GM23248 (cell line): ENCODE results near the gene ASIC2. TPM values are rescaled to one million over a fixed set of nuclear protein-coding genes. Genes with fewer than 3 reads are reported as not detected.

Source experiments
- DNase-seq: peaks from one replicate; pipeline ENCODE4 v3.0.0-alpha.2; 2015
- H2AFZ ChIP-seq: fragments of 200-600 bp; sonication (generic); 2 replicates; pipeline ENCODE4 v1.6.1; 2016; ENCODE audit warnings: antibody characterized with exemption
- H3F3A ChIP-seq: fragments of 200-600 bp; sonication (generic); 2 replicates; pipeline ENCODE4 v1.6.1; 2016; ENCODE audit warnings: mild to moderate bottlenecking, antibody characterized with exemption, mixed run types; ENCODE audit not compliant: insufficient read depth
- H3K27ac ChIP-seq: fragments of 200-600 bp; sonication (generic); 2 replicates; pipeline ENCODE4 v1.5.1; 2016; ENCODE audit warnings: mild to moderate bottlenecking
- H3K27me3 ChIP-seq: fragments of 200-600 bp; sonication (generic); replicated peaks from 2 replicates; pipeline ENCODE4 v1.6.1; 2016; ENCODE audit warnings: mild to moderate bottlenecking; ENCODE audit not compliant: insufficient read depth
- H3K36me3 ChIP-seq: fragments of 200-600 bp; sonication (generic); 2 replicates; pipeline ENCODE4 v1.6.1; 2016; ENCODE audit warnings: low read depth, mild to moderate bottlenecking
- H3K4me1 ChIP-seq: fragments of 200-600 bp; sonication (generic); 2 replicates; pipeline ENCODE4 v1.6.1; 2016; ENCODE audit warnings: mild to moderate bottlenecking; ENCODE audit not compliant: insufficient read depth
- H3K4me2 ChIP-seq: fragments of 200-600 bp; sonication (generic); one replicate; pipeline ENCODE4 v1.6.1; 2016; ENCODE audit warnings: mild to moderate bottlenecking; ENCODE audit not compliant: unreplicated experiment
- H3K4me3 ChIP-seq: fragments of 200-600 bp; sonication (generic); 2 replicates; pipeline ENCODE4 v1.5.1; 2016; ENCODE audit warnings: mild to moderate bottlenecking
- H3K79me2 ChIP-seq: fragments of 200-600 bp; sonication (generic); 2 replicates; pipeline ENCODE4 v1.6.1; 2016; ENCODE audit warnings: mild to moderate bottlenecking; ENCODE audit not compliant: insufficient read depth
- H3K9ac ChIP-seq: fragments of 200-600 bp; sonication (generic); 2 replicates; pipeline ENCODE4 v1.6.1; 2016; ENCODE audit warnings: mild to moderate bottlenecking
- H3K9me2 ChIP-seq: fragments of 200-600 bp; sonication (generic); 2 replicates; pipeline ENCODE4 v1.6.1; 2016; ENCODE audit warnings: mixed run types, mild to moderate bottlenecking, moderate library complexity; ENCODE audit not compliant: insufficient read depth
- H3K9me3 ChIP-seq: fragments of 200-600 bp; sonication (generic); one replicate; pipeline ENCODE4 v1.6.1; 2017; ENCODE audit warnings: low read depth
- H4K20me1 ChIP-seq: fragments of 200-600 bp; sonication (generic); 2 replicates; pipeline ENCODE4 v1.6.0; 2016; ENCODE audit not compliant: insufficient read depth
- EZH2 ChIP-seq: fragments of 200-600 bp; sonication (generic); IDR thresholded peaks from 2 replicates; pipeline ENCODE4 v1.6.1; 2018; ENCODE audit warnings: antibody characterized with exemption, mild to moderate bottlenecking; ENCODE audit not compliant: insufficient read depth, poor library complexity, severe bottlenecking
- EZH2phosphoT487 ChIP-seq: fragments of 200-600 bp; sonication (generic); IDR thresholded peaks from 2 replicates; pipeline ENCODE4 v1.6.1; 2018; ENCODE audit warnings: antibody characterized with exemption, moderate library complexity, mild to moderate bottlenecking, low read depth; ENCODE audit not compliant: insufficient read depth
- WGBS, 2 experiments: methylation state at CpG; one replicate each; pipeline ENCODE4 v1.1.6; 2015 to 2017; ENCODE audit warnings: low lambda C conversion rate in 2 of 2, low coverage in 1 of 2; ENCODE audit errors: missing lambda C conversion rate in 2 of 2; 5-methylcytosine and 5-hydroxymethylcytosine counted together
- in situ Hi-C: fragments of 300-500 bp; cut with MboI; formaldehyde crosslinking; loops from 2 replicates; pipeline ENCODE4 v1.15.0; 2020
- polyA plus RNA-seq: library from polyadenylated mRNA; unstranded; fragments of >200 nt; fragmentation: Nextera tagmentation; extraction: Ambion mirVana; gene quantifications from 2 replicates; pipeline ENCODE4 v1.2.1, GENCODE V29; 2016
- total RNA-seq: library from RNA; depleted of rRNA; stranded (reverse); fragments of >200 nt; shearing (Covaris generic); gene quantifications from 2 replicates; pipeline ENCODE4 v1.2.3, GENCODE V29; 2014

ASIC2 gene
- total and polyA plus RNA-seq, 2 experiments from 2014 or later: under 0.01 TPM; not detected in 1

GRCh38 chr17:33234930-33235685 lies 58.0 kb downstream of the ASIC2 start:
- peak; percentile 96 for DNase-seq
- no peaks in the 10 kb centered on the region for H4K20me1 ChIP-seq
- H3F3A ChIP-seq: no peaks in the 10 kb centered on the region
- no peak overlapping the region for H3K4me3 ChIP-seq
- H2AFZ ChIP-seq: no peak overlapping the region
- no peaks in the 10 kb centered on the region for H3K9me3 ChIP-seq
- in situ Hi-C loops: no loop called here
- H3K79me2 ChIP-seq: no peaks in the 10 kb centered on the region
- no peak overlapping the region for H3K9ac ChIP-seq
- H3K36me3 ChIP-seq: no peaks in the 10 kb centered on the region
- no peak for TF ChIP-seq EZH2
- WGBS, 2 experiments: 34% methylated on average over 6 of the region's 6 CpGs
- H3K9me2 ChIP-seq: no peaks in the 10 kb centered on the region
- H3K4me1 ChIP-seq: peaks cover 10% of the 10 kb centered on the region; the same call in 1 of the 2 replicates
- H3K4me2 ChIP-seq: peak overlapping the region; percentile 14
- H3K27ac ChIP-seq: no peak overlapping the region
- H3K27me3 ChIP-seq: no peaks in the 10 kb centered on the region

GRCh38 chr17:33234233-33234632 lies 58.9 kb downstream of the ASIC2 start:
- Histone ChIP-seq H3K4me3 (no peak overlapping the region), H3K27me3 (no peaks in the 10 kb centered on the region), H3K9me3 (no peaks in the 10 kb centered on the region), H4K20me1 (no peaks in the 10 kb centered on the region), H3F3A (no peaks in the 10 kb centered on the region), H3K4me2 (no peak overlapping the region), H3K27ac (no peak overlapping the region), H2AFZ (no peak overlapping the region), H3K4me1 (peaks cover 10% of the 10 kb centered on the region; the same call in 1 of the 2 replicates), H3K9me2 (no peaks in the 10 kb centered on the region), H3K9ac (no peak overlapping the region), H3K36me3 (no peaks in the 10 kb centered on the region), H3K79me2 (no peaks in the 10 kb centered on the region)
- in situ Hi-C loops: no loop called here
- DNase-seq: no peak
- 84 to 88% methylated on average over 4 of the region's 4 CpGs for WGBS, 2 experiments
- TF ChIP-seq EZH2phosphoT487 (no peak), EZH2 (no peak)

GRCh38 chr17:33233811-33234177 lies 59.3 kb downstream of the ASIC2 start:
- Histone ChIP-seq H3K27me3 (no peaks in the 10 kb centered on the region), H3K9ac (no peak overlapping the region), H3K36me3 (no peaks in the 10 kb centered on the region), H3K79me2 (no peaks in the 10 kb centered on the region), H3K4me3 (no peak overlapping the region), H3K27ac (no peak overlapping the region), H2AFZ (no peak overlapping the region), H4K20me1 (no peaks in the 10 kb centered on the region), H3K9me3 (no peaks in the 10 kb centered on the region), H3K9me2 (no peaks in the 10 kb centered on the region), H3F3A (no peaks in the 10 kb centered on the region), H3K4me2 (no peak overlapping the region), H3K4me1 (peaks cover 10% of the 10 kb centered on the region; the same call in 1 of the 2 replicates)
- DNase-seq: peak; percentile 17
- TF ChIP-seq EZH2 (no peak), EZH2phosphoT487 (no peak)
- in situ Hi-C loops: no loop called here
- 57 to 65% methylated on average over 5 of the region's 5 CpGs for WGBS, 2 experiments

GRCh38 chr17:33229499-33229898 lies 63.6 kb downstream of the ASIC2 start:
- no peak overlapping the region for H3K27ac ChIP-seq
- no peak for DNase-seq
- no peaks in the 10 kb centered on the region for H4K20me1 ChIP-seq
- no peak overlapping the region for H2AFZ ChIP-seq
- TF ChIP-seq EZH2phosphoT487: no peak
- no peak overlapping the region for H3K9ac ChIP-seq
- H3K4me1 ChIP-seq: no peaks in the 10 kb centered on the region; the same call in 1 of the 2 replicates
- H3F3A ChIP-seq: no peaks in the 10 kb centered on the region
- no peaks in the 10 kb centered on the region for H3K9me2 ChIP-seq
- H3K79me2 ChIP-seq: no peaks in the 10 kb centered on the region
- H3K9me3 ChIP-seq: no peaks in the 10 kb centered on the region
- WGBS, 2 experiments: 75 to 76% methylated on average over 7 of the region's 7 CpGs
- H3K4me3 ChIP-seq: no peak overlapping the region
- no peaks in the 10 kb centered on the region for H3K36me3 ChIP-seq
- in situ Hi-C loops: no loop called here
- H3K27me3 ChIP-seq: no peaks in the 10 kb centered on the region
- no peak overlapping the region for H3K4me2 ChIP-seq
